Left lobe of liver (tissue), 2 donors: ENCODE data around the gene GALR2. TPM values are rescaled to one million over a fixed set of nuclear protein-coding genes. Genes with fewer than 3 reads are reported as not detected.

Source experiments
- ATAC-seq: fragments of 200-7000 bp; cut with Tn5 transposase; one replicate; pipeline ENCODE4 v1.9.1; 2020; ENCODE audit warnings: mild to moderate bottlenecking, moderate library complexity
- DNase-seq: peaks from one replicate; pipeline ENCODE4 v3.0.0-alpha.2; 2020; ENCODE audit warnings: low spot score
- total RNA-seq: library from RNA; stranded (reverse); gene quantifications from one replicate; pipeline ENCODE4 v1.2.1, GENCODE V29; 2021
- donor health status: DM: no; HTN: no; CAD: no; lungs with moderate emphysema.
- donor health status: DM: no; HTN: yes; CAD: no.

GALR2 gene
- total RNA-seq, 1 donor from 2014 or later: not detected

DNA sequence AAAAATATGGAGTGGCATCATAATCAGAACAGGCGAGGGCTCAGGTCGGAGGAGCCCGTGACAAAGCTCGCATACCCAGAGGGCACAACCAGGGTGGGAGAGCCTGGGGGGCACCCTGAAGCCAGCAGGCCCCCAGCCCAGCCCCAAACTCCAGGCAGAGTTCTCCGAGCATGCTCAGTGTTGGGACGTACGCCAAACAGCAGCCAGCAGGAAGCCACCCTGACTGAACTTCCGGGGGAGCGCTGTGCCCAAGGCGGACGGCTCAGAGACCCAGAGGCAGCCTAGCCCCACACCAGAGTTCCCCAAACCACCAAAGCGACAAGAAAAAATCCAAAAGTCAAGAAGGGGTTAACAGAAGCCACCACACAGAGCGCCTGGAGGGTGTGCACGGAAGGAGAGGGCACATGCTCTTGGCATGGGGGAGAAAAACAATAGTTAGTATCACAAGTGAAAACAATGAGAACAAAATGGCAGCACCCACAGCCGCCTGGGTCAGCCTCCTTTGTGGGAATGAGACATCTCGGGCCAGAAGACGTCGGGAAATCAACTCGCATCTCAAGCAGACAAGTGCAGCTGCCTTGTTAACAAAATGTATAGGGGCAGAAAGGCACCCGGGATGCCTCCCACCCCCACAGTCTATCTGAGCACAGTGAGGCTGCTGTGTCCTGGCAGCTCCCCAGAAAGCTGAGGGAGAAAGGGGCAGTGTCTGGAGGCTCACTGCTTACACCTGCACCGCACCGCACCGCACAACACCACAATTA, 17.1 kb downstream of the GALR2 start:
- DNase-seq: no peak
- no peak for ATAC-seq

DNA sequence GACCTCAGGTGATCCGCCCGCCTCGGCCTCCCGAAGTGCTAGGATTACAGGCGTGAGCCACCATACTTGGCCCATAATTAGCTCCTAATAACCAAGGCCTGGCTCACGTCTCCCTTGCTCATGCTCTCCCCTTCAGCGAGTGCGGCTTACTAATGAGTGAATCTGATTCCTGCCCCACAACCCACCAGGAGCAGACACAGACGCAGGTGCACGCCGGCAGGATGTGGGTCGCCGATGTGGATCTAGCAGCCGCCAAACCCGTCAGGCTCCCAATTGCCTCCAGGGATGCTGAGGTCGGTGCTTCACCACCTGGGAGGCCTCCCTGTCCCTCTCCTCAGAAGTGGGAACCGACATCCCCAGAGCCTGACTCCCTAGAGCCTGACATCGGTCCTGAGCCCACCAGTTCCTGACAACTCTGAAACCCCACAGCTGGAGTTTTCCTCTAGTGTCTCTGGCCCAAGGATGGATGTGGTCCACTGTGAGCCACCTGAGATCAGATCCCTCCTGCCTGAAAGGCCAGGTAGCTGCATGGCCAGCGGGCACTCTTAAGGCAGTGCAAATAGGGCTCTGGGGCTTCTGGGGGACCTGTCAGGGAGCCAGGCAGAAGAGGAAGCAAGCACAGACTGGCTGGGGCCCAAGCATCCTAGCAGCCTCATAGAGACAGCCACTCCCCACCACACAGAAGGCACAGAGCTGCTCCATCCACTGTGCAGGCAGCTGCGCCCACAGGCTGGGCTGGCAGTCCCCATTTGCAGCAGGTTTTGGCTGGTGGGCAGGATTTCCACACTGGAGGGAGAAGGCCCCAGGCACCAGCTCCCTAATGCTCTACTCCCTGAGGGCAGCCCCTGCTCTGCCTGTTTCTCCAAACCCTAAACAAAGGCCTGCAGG, 18.2 kb downstream of the GALR2 start:
- no peak for ATAC-seq
- no peak for DNase-seq

DNA sequence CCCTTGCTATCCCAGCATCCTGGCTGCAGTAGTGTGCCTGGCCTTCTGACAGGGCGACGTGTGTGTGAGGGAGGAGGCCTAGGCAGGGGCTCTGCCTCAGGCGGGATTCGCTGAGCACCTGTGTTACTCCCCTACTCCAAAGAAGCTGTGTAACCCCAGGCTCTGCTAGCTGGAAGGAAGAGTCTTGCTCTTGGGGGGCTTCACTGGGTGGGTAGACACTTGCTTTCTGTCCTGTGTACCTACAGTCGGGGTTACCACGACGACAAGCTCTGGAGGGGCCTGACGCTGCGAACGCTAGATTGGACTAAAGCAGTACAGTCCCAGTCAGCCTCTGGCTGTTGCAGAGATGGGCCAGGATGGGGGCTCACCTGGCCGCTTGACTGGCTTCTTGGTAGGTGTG, 19.5 kb downstream of the GALR2 start:
- ATAC-seq: no peak
- no peak for DNase-seq

DNA sequence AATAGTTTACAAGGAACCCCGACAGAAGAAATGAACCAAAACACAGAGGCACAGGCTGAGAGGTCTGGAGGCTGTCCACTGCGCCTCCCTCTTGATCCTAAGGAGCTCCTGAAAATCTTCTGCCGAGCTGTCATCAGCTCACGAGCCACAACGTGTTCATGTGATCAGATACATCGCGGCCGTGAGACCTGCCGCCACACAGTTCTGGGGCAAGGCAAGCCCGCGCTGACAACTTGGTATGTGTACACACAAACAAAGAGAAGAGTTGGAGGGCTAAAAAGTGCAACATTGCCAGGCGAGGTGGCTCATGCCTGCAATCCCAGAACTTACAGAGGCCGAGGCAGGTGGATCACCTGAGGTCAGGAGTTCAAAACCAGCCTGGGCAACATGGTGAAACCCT, 21.4 kb downstream of the GALR2 start:
- ATAC-seq (no peak), DNase-seq (no peak)

DNA sequence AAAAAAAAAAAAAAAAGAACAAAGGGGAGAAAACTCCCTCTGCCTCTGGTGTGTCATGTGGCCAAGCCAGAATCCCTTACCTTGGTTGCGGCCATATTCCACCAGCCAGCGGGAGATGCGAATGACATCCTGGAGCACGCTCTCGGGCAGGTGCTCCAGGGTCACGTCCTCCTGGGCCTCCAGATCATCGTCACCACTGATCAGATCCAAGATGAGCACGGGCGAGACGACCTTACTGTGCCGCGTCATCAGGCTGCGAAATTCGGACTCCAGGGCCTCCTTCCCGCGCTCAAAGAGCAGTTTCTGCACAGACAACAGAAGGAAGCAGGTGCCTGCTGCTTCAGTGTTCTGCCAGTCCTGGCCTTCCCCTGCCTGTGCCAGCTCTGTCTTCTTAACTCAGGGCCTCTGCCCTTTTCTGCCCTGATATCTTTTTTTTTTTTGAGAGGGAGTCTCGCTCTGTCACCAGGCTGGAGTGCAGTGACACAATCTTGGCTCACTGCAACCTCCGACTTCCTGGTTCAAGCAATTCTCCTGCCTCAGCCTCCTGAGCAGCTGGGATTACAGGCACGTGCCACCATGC, 23.2 kb downstream of the GALR2 start:
- DNase-seq (no peak), ATAC-seq (no peak)

DNA sequence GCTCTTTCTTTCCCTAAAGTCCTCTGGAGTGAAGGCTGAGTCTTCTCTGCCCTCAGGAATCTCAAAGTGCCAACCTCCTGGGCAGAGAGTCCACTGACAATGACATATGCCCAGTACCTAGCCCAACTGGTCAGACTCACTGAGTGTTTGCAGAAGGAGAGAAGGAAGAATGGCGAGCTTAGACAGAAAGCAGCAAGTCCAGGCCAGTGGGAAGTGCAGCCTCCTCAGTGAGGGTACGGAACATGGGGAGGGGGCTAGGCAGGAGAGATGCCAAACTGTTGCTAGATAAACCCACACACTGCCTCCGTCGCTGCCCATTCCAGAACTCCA, 28.3 kb downstream of the GALR2 start:
- ATAC-seq: peak; percentile 41

DNA sequence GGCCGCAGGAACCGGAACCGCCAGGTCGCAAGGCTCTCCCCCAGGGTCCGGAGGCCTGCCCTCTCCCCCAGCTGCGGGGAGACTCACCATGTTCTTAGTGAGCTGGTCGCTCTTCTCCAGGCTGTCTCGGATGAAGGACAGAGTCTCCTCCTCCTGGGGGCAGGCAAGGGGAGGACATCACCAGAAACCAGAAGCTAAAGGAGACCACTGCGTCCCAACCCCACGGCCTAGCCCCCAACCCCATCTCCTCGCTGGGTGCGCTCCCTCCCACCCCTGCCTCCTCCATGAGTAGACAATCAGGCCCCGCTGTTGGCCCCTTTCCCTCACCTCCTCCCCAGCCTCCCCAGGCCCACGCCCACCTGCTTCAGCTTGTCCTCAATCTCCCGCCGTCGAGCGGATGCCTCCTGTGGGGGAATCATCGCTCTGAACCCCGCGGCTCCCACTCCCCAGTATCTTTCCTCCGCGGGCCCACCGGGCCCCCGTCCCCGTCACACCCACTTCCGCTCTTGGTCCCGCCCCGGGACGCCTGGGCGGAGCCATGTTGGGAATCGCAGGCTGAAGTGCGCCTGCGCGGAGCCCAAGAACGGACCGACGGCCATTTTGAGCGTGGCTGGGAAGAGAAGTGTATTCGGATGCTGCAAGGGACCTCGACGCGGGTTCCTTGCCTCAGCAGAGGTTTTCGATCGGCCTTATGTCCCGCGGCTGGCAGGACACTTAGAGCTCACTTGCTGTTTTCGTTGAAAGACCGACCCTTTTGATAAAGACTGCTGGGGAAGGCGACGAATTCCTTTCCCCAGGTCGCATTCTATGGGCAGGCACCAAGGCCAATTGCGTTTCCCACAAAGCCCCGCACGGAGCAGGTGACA, 28.9 kb downstream of the GALR2 start, which contains the start of gene EXOC7:
EXOC7 (minus strand) TSS at position 514 of the 866 bp plus-strand sequence; CDS start at position 419, 95 bp downstream.
- ATAC-seq (peak; percentile 97), DNase-seq (peak; percentile 93)

More for the DNA sequence above, 28.3 kb downstream of the GALR2 start:
- DNase-seq: no peak

DNA sequence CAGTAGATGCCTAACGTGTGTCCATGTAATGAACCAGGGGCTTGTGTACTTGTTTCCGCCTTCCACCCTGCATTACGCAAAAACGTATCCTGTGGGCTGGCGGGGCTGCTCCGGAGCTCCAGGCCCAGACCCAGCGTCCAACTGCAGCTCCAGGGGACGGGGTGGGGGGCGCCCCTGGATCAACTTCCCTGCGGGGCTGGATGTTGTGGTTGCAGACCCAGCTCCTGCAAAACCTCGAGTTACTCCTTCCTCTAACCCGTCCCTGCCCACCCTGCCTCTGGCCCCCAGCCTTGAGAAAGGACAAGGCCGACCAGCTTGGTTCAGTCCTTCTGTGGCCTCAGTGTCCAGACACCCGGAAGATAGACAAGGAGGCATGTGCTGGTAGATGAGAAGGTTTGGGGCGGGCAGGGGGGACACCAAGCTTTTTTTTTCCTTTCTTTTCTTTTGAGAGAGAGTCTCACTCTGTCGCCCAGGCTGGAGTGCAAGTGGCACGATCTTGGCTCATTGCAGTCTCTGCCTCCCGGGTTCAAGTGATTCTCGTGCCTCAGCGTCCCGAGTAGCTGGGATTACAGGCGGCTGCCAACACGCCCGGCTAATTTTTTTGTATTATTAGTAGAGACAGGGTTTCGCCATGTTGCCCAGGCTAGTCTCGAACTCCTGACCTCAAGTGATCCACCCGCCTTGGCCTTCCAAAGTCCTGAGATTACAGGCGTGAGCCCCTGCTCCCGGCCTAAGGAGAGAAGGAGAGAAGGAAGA, 29.7 kb downstream of the GALR2 start:
- ATAC-seq (peak; percentile 8), DNase-seq (no peak)

DNA sequence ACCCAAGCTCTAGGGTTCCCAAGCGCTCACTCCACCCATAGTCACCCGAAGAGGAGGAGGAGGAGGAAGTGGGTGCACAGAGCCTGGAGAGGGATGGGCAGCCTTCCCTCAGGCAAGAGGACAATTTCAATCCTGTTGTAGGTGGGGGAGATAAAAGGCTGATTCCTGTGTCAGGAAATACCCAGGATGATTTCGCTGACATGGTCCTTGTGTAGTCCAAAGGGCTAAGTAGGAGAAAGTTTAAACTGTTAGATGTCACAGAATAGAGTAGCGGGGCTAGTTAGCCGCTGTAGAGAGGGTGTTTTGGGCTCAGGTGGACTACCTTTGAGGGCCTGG, 30.3 kb downstream of the GALR2 start:
- ATAC-seq (no peak), DNase-seq (no peak)

DNA sequence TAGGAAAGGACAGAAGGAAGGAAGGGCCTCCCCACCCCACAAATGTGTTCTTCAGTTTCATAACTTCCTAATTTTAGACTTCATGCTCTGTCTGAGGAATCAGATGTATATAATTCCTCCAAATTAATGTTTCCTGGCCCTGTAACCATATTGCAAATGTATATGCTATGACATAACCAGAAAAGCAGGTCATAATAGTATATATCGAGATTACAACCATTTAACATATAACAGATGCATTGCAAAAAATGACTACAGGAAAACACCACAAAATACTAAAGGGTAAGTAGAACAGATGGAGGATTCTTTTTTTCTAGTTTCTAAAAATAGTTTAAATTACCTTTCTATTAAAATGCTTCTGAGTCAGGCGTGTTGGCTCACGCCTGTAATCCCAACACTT, 32.1 kb downstream of the GALR2 start:
- DNase-seq (no peak), ATAC-seq (no peak)

DNA sequence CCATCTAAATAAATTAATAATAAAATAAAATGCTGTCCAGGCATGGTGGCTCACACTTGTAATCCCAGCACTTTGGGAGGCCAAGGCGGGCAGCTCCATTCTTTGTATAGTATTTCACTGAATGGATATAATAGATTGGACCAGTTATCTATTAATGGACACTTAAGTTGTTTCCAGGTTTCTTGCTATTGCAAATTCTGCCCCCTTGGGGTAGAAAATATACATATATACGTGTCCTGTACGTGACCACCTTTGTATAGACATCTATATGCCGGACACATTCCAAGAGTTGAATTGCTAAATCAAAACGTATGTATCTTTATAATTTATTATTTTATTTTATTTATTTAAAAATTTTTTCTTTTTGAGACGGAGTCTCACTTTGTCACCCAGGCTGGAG, 32.9 kb downstream of the GALR2 start:
- ATAC-seq: no peak
- DNase-seq: no peak

DNA sequence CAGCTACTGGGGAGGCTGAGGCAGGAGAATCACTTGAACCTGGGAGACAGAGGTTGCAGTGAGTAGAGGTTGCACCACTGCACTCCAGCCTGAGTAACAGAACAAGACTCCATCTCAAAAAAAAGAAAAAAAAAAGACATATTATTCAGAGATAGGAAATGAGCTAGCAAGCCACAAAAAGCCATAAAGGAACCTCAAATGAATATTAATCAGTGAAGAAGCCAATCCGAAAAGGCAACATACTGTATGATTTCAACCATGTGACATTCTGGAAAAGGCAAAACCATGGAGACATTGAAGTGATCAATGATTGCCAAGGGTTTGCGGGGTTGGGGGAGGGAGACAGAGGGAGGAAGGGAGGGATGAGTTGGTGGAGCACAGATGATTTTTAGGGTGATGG, 37.4 kb downstream of the GALR2 start:
- DNase-seq (no peak), ATAC-seq (no peak)

DNA sequence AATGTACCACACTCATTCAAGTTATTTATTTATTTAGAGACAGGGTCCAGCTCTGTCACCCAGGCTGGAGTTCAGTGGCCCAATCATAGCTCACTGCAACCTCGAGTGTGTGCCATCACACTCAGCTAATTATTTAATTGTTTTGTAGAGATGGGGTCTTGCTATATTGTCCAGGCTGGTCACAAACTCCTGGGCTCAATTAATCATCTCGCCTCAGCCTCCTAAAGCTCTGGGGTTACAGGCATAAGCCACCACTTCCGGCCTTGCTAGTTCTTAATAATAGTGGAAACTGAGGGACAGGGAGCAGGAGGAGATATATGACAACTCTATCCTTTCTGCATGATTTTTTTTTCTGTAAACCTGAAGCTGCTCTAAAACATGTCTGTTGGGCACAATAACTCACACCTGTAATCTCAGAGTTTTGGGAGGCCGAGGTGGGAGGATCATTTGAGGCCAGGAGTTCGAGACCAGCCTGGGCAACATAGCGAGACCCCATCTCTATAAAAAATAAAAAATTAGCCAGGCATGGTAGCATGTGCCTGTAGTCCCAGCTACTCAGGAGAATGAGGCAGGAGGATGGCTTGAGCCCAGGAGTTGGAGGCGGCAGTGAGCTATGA, 40.7 kb downstream of the GALR2 start:
- no peak for ATAC-seq
- DNase-seq: no peak

DNA sequence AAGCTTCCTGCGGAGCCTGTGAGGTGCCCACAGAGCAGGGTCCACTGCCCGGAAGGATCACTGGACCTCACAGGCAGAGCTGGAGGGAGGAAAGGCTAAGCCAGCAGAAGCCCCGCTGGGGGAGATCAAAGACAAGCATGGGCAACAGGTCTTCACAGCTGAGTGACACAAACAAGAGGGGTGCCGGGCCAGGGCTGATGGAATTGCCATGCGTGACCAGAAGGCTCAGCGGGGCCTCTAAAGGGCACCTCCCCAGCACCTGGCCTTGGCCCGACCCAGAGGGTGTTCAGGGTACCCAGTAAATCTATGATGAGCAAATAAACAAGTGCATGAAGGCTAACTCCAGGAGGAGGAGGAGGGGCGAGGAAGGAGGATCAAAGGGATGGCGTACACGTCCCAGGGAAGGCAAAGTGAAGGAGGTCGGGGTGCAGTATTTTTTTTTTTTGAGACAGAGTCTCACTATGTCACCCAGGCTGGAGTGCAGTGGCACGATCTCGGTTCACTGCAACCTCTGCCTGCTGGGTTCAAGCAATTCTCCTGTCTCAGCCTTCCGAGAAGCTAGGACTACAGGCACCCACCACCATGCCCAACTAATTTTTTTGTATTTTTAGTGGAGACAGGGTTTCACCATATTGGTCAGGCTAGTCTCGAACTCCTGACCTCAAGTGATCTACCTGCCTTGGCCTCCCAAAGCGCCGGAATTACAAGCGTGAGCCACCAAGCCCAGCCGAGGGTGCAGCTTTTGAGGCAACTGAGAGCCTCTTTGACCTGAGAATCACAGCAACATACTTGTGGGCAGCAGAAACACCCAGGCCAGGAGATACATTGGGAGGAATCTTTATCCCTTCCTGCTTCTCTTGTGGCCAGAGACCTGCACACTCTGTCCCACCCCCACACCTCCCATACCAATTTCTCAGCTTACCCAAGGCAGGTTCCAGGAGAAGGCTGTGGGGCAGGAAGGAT, 45.1 kb downstream of the GALR2 start:
- DNase-seq (no peak), ATAC-seq (no peak)

DNA sequence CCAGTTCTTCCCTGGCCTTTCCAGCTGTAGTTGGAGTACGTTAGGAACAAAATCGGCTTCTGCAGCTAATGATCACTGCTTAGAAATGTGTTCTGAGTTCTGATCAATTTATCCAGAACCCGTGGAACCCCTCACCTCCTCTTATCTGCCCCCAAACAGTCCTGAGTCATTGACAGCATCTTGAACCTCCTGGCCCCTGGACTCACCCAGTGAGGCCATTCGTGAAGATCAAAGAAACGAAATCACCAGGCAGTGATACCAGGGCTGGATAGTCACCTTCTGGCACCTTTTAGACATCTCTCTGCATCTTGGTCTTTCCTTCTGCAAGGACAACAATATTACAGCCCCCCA, 46.1 kb downstream of the GALR2 start:
- ATAC-seq (no peak), DNase-seq (no peak)

DNA sequence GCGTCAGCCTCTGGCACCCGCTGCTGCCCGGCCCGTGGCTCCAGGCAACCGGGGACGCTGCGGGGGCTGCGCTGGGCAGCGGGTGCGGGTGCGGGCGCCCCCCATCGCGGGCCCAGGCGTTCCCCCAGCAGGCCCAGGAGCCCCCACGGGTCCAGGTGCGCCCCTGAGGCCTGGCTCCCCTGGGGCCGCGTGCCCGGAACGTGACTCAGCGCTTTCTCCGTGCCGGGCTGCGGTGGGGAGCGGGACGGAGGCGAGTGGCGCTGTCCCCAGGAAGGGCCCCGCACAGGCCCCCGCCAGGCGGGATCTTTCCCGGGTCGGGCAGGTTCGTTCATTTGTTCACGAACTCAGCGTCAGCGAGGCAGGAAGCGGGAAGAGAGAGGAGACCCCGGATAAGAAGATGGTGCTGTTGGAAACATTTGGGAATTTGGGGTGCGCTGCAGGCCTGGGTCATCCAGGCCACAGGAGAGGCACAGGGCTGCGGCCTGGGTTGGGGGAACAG, 47.4 kb downstream of the GALR2 start:
- ATAC-seq: peak; percentile 32
- no peak for DNase-seq

DNA sequence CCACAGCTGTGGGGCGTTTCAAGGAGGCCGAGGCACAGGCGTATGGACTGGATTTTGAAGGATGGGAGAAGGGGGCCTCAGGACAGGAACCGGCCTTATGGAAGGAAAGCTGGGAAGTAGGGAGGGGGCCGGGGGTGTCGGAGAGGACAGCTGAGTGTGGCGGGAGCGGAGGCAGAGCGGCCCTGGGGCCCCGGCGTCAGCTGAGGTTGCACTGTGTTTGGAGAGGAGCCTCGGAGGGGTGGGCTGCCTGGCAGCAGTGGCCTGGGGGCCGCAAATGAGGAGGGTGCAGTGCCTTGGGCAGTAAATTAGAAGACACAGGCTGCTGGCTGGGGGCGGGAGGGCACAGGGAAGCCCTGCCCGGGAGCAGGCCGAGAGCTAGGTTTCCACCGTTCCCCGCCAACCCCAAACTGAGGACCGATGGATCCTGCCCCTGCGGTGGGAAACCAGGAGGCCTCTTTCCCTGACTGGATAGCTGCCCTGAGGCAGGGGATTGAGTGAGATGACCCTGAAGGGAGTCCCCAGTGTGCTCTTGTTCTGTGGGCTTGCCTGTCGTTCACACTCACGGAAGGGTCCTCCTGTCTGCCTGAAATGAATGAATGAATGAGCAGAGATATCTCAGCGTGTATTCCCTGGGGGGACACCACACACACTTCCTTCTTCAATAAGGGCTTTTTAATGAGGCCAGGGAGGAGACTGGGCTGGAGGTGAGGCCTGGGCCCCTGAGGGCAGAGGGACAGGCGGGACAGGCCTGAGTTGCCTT, 48.0 kb downstream of the GALR2 start:
- DNase-seq: no peak
- no peak for ATAC-seq

DNA sequence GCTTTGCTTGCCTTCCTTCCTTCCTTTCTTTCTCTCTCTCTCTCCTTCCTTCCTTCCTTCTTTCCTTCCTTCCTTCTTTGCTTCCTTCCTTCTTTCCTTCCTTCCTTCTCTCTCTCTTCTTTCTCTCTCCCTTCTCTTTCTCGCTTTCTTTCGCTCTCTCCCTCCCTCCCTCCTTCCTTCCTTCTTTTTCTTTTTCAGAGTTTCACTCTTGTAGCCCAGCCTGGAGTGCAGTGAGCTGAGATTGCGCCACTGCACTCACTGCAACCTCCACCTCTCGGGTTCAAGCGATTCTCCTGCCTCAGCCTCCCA, 48.6 kb downstream of the GALR2 start:
- ATAC-seq (no peak), DNase-seq (no peak)
